ENCODE measurements around the gene GPRC5C.

GPRC5C gene, protein sequence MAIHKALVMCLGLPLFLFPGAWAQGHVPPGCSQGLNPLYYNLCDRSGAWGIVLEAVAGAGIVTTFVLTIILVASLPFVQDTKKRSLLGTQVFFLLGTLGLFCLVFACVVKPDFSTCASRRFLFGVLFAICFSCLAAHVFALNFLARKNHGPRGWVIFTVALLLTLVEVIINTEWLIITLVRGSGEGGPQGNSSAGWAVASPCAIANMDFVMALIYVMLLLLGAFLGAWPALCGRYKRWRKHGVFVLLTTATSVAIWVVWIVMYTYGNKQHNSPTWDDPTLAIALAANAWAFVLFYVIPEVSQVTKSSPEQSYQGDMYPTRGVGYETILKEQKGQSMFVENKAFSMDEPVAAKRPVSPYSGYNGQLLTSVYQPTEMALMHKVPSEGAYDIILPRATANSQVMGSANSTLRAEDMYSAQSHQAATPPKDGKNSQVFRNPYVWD

DNA sequence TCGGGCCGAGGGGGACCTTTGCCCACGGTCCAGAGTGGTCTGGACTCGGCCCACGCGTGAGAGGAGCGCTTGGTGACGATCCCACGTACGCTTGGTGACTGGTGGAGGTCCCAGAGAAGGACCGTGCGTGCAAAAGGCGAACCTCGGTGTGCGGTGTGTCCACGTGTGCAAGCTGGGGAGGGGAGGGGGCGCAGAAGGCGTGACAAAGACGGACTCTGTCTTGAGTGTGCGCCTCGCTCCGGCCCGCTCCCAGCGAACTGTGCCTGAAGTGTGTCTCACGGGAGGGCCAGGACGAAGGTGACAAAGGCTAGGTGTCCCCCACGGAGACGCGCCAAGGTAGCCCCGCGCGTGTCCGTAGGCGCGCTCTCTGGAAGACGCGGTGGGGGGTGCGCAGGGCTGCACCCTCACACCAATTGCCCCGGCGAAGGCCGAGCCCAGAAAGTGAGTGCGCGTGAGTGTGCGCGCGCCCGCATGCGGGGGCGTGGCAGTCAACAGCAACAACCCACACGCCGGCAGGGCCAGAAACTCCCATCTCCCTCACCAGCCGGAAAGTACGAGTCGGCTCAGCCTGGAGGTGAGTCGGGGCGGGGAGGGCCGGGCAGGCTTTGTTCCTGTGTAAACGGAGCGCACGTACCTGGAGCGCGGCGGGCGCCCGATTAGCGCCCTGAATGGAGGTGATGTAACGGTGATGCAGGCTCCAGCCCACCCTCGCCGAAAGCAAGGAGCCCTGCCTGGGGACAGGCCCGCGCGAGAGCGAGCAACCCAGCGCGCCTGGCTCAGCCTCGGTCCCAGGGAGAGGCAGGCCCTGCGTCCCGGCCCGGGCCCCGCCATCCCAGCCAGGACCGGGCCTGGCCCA lies at the start of gene GPRC5C:
Gene GPRC5C, plus strand, starts transcription at position 521 of the 856 bp plus-strand sequence. CDS start 7,689 bp downstream, outside the sequence.
- DNase-seq (ENCODE audit: low spot score): no peak
- no peak for FAIRE-seq

DNA sequence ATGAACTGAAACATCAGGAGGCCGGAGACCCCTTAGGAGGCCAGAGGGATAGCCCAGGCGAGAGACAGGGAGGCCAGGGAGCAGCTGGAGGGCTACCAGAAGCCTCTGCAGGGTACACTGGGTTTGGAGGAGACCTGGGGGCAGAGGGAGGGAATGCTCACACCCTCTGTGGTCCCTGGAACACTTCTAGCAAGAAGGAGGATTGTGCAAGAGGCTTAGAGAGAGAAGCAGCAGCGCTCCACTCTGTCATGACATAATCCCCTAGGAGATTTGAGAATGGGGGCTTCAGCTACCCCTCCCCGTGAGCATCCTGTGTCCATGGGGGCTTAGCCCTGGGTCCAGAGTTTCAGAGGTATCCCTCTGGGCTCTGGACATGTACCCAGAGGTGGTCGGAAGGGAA lies 48.7 kb upstream of the GPRC5C start:
- DNase-seq (ENCODE audit: low spot score): no peak
- no peak for FAIRE-seq

DNA sequence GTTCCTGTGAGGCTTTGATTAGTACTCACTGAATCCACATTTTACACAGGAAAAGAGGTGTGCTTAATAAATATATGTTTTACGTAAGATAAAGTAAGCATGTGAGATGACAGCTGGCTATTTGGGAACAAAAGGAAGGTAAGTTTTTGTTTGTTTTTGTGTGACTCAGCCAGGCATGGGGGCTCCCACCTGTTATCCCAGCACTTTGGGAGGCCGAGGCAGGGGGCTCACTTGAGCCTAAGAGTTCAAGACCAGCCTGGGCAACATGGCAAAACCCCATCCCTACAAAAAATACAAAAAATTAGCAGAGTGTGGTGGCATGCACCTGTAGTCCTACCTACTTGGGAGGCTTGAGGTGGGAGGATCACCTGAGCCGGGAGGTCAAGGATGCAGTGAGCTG lies 46.7 kb upstream of the GPRC5C start:
- FAIRE-seq: no peak

DNA sequence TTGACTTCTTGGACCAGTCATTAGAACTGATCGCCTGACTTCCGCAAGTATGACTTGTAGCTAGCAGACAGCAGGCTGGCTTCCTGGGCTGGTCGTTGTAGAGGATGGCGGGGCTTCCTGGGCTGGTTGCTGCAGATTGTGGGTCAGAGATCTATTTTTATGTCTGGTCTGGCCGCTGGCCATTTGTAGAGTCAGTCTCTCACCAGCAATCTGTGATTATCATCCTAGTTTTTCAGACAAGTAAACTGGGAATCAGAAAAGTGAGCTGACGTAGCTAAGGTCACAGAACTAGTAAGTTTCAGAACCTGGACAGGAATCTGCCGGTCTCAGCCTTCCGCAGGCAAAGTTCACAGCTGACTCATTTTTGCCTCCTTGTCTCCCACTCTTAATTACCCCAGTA lies 45.5 kb upstream of the GPRC5C start:
- FAIRE-seq (no peak), DNase-seq (ENCODE audit: low spot score) (no peak)

More for the DNA sequence above, 46.7 kb upstream of the GPRC5C start:
- DNase-seq (ENCODE audit: low spot score): no peak

DNA sequence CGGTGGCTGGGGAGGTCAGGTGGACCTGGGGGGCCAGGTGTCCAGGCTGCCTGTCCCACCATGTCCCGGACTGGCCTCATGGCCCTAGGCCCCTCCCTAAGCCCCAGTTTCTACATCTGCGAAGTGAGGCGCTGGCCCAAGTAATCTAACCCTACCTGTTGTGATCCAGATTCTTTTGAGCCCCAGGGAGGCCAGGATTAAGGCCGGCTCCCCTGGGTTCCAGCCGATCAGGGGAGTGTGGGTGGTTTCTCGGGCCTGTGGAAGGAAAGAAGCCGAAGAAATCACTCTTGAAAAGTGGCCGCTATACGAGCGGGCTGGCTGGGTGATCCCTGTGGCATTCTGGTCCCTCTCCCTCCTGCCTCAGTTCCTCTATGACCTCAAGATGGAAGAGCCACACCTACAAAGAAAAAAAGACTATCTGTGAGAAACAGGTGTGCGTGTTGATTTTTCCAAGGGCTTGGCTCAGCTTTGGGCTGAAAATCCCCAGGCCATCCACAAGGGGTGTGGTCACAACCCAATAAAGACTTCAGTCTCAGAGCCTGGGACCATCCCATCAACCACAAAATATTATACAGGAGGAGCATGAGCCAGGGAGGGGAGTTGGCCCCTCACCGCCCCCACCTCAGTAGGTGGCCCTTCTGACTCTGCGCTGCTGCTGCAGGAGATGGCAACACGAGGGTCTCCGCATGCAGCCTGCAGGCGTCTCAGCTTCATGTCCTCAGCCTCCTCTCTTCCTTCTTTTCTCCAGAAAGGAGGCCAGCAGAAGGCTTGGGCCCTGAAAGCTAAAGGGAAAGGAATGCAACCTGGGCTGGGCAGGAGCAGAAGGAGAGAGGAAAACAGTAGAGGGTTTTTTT lies 44.3 kb upstream of the GPRC5C start:
- FAIRE-seq: no peak
- no peak for DNase-seq (ENCODE audit: low spot score)

DNA sequence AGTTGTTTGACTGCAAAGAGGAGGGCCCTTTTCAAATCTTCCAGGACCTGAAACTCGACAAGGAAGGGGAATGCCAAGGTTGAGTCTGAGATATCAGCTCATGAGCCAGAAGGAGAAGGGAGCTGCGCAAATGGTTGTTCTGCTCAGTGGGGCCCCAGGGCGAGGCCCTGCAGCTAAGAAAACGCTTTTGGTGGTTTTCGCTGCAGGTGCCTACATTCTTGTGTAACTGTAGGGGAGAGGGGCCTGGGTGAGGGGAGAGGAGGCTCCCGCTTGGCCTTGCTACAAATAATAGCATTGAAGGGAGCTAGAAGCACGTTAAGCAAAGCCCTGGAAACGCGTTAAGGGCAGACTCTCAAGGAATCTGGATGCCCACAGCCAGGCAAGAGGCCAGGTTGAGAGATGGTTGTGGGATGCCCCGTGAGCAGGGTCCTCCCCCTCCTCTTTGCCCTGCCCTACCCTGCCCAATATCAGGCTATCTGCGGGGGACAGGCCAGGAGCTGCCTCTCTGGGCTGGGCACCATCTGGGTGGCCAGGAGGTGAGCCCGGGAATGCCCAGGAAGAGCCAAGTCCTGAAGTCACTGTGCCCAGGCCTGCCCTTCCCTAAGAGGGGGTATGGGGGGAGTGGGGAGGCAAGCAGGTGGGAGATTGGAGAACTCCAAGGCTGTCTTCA lies 42.7 kb upstream of the GPRC5C start:
- FAIRE-seq (no peak), DNase-seq (ENCODE audit: low spot score) (no peak)

DNA sequence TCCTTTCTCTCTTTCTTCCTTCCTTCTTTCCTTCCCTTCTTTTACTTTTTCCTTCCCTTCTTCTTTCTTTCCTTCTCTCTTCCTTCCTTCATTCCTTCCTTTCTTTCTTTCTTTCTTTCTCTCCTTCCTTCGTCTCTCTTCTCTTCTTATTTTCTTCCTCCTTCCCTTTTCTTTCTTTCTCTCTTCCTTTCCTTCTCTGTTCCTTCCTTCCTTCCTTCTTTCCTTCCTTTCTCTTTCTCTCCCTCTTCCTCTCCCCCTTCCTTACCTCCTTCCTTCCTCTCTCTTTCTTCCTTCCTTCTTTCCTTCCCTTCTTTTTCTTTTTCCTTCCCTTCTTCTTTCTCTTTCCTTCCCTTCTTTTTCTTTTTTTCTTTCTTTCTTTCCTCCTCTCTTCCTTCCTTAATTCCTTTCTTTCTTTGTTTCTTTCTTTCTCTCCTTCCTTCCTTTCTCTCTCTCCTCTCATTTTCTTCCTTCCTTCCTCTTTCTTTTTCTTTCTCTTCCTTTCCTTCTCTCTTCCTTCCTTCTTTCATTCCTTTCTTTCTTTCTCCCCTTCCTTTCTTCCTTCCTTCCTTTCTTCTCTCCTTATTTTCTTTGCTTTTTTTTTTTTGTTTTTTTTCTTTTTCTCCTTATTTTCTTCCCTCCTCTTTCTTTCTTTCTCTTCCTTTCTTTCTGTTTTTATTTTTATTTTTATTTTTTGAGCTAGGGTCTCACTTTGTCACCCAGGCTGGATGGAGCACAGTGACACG lies 41.8 kb upstream of the GPRC5C start:
- DNase-seq (ENCODE audit: low spot score) (no peak), FAIRE-seq (no peak)

DNA sequence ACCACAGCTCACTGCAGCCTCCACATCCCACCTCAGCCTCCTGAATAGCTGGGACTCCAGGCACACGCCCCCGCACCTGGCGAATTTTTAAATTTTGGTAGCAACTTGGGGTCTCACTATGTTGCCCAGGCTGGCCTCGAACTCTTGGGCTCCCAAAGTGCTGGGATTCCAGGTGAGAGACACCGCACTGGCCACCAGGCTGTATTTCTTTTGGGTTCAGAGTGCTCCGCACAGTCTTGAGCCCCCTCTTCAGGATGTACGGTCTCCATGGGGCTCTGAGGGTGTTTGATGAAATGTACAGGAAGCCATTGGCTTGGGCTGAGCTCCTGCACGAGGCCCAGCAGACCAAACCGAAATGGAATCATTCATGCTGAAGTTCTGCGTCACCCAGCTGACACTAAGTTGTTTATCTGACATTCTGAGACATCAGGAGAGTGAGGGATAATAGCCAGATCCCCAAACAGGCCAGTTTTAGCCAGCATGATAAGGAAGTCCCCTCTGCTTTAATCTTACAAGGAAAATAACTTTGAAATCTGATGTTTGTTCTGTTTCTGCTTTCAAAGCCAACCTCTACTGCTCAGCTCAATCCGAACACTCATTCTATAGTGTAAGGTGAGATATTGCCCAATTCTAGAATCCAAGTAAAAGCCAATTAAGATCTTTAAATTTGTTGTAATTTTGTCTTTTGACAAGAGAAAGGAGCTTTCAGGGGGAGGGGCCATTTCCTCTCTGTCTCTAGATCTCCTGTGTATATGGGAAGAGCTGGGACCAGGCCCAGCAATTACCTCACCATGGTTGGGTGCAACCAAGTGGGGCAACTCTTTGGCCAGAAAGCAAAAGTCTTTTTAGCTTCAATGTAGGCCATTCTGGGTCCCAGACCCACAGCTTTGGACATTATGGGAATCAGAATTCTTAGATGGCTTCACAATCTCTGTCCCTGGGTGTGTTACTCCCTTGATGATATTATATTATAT lies 40.9 kb upstream of the GPRC5C start:
- FAIRE-seq (no peak), DNase-seq (ENCODE audit: low spot score) (no peak)

DNA sequence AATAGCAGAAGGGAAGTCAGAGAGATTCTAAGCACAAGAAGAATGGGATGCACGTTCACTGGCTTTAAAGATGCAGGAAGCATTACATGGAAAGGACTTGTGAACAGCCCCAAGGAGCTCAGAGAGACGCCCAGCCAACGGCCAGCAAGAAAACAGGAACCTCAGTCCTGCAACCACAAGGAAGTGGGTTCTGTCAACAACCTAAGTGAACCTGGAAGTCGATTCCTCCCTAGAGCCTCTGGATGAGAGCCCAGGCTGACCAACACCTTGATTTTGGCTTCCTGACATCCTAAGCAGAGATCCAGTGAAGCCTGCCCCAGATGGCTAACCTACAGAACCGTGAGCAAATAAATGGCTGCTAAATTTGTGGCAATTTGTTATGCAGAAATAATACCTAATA lies 40.1 kb upstream of the GPRC5C start:
- no peak for DNase-seq (ENCODE audit: low spot score)
- FAIRE-seq: no peak

DNA sequence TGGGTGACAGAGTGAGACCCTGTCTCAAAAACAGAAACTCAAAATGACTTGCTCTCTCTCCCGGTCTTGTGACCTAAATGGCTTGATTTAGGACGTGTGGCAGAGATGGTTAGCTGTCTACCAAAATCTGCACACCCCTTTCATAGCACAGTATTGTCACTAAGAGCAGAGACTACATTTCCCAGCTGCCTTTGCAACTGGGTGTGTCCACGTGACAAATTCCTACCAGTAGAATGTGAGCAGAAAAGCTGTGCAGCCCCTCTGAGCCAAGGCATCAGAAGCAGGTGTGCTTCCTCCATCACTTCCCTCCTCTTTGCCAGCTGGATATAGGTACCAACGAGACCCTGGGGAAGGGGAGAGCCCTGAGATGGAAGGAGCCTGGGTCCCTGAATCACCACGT lies 39.0 kb upstream of the GPRC5C start:
- DNase-seq (ENCODE audit: low spot score): no peak
- no peak for FAIRE-seq

DNA sequence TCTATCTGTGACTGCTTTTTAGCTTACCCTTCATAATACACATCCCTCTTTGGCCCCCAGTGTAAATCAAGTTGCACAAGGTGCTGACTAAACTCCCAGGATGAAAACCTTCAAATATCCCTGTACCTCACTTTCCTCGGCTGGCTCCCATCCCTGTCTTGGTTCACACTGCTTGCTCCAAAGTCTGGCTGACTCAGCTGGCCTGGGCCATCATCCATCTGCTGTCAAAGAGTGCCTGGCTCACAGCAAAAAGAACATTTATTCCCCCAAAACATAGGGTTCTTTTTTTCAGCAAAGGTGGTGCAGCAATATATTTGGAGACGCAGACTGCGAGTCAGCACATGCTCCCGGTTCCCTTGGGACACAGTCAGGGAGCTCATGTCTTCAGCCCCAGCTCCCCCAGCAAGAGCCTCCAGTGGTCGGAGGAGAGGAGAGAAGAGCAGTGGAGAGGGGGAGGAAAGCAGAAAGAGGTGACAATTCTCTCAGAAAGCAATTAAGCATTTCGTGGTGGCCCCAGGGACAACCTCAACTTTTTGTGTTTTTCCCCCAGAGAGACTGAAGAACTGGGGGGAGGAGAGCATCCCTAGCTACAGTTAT lies 38.4 kb upstream of the GPRC5C start:
- FAIRE-seq (no peak), DNase-seq (ENCODE audit: low spot score) (no peak)

DNA sequence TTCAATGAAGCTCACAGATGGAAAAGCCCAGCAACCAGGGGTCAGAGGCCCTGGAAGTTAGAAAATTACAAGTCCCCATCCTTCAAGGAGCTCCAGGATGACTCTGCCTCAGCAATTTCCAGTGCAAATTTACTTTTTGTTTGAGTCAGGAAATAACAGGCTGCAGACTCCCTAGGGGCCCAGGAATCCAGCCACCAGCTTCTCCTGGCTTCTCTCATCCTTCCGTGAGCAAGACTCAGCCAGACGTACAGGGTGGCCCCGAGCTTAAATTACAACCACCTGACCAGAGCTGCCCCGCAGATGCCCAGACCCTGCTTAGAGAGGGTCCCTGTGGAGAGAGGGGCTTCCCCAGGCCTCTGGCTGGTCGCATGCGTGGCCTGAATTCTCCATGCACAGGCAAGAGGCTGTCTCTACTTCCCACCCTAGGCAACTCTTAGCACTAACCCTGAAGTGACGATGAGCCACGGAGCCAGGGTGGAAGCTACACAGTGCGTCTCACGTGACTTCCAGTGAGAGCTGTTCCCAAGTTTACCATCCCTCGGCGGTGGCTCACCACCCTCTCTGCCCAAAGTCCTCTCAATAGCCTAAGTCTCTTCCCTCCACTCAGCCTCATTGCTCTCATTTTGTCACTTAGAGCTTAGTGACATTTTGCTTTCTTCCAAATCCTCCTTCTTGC lies 37.5 kb upstream of the GPRC5C start:
- FAIRE-seq (no peak), DNase-seq (ENCODE audit: low spot score) (no peak)

DNA sequence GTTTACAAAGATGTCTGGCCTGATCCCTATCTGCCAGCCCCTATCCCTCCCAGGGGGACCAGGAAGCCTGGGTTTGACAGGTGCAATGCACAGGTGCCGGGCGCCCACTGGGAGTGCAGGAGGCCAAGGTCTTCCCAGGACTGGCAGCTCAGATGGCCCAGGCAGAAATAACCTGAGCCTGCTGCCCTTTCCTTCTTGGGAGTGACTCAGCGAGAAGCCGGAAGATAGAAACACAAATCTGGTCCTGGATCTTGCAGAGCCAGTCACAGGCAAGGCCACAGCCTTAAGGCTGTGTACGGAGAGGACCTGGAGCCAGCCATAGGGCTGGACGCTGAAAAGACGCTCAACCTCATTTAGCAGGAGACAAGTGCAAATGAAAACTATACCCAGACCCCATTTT lies 36.9 kb upstream of the GPRC5C start:
- FAIRE-seq: no peak
- no peak for DNase-seq (ENCODE audit: low spot score)

DNA sequence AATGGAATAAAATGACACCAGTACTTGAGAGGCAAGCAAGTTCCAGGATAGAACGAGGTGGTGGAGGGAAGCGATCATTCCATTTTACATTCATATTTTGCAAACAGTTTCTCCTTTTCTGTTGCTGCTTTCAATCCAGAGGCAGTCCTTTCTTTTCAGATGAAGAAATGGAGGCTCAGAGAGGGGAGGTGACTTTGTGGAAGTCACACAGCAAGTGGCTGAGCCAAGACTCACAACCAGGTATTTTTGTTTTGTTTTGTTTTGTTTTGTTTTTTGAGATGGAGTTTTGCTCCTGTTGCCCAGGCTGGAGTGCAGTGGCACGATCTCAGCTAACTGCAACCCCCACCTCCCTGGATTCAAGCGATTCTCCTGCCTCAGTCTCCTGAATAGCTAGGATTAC lies 35.3 kb upstream of the GPRC5C start:
- no peak for DNase-seq (ENCODE audit: low spot score)
- FAIRE-seq: no peak

DNA sequence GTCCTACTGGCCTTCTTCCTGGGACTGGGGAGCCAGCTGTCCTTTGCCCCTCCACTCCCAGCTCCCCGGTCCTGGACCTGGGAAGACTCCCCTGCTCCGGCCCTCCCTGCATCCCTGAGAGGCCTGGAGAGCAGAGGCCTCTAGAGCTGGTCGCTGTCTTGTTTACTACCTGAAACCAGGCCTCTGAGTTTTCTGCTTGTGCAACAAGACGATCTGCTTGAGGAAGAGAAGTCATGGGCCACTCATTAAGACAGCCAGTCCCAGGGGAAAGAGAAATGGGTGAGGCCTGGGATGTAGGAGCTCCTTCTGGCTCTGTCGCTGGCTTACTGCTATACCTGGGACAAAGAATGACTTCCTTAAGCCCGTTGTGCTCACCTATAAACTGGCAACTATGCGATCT lies 29.8 kb upstream of the GPRC5C start:
- DNase-seq (ENCODE audit: low spot score): no peak
- no peak for FAIRE-seq

DNA sequence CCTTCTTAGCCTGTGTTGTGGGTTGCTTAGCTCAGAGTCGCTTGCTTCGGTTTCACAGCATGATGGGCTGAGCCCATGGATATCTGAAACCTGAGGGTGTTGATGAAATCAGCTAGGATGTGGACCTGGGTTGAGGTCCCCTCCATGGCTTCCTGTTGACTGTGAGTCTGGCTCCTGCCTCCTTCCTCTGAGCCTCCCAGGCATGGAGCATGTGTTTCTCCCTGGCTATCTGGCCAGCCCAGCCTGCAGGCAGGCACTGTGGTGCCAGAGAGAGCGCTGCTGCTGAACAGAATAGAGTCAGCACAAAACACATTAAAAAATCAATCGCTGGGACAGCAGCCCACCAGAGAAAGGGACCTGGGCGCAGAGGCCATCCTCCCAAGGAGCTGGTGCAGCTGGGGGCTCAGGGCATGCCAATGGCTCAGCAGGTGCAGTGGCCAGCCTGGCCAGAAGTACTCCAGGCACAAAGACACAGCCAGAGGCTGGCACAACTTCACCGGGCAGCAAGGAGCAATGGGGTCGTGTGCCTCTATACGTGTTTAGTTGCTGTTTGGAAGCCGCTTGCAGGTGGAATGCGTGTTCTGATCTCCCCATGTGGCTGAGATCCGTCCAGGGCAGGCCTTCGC lies 28.3 kb upstream of the GPRC5C start:
- no peak for DNase-seq (ENCODE audit: low spot score)
- no peak for FAIRE-seq

DNA sequence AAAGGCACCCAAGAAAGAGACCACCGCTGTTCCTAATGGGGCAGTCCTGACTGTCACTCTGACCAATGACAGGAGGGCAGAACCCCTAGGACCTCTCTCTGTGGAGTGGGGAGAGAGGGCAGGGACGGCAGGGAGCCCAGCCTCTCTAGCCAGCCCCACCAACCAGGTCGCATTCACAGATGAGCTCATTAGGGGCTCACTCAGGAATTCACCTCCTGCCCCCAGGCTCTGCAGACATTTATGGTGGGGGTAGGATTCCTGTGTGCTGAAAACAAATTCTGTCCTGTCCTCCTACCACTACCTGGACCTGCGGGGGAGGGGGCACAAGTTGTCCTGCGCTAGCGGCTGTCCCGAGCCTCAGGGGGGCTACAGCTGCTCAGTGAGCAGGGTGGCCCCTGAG lies 27.7 kb upstream of the GPRC5C start:
- no peak for DNase-seq (ENCODE audit: low spot score)
- FAIRE-seq: no peak

DNA sequence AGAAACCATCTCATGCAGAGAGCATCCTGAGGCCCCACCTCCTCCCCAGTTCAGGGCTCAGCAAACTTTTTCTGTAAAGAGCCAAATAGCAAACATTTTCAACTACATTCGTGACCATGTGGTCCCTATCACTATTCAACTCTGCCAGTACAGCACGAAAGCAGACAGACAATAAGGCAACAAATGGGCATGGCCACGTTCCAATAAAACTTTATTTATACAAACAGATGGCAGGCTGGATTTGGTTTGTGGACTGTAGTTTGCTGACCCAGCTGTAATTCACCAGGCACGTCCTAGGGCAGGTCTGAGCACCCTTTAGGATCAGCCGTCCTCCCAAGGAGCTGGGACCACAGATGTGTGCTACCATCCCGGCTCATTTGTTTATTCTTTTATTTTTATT lies 27.1 kb upstream of the GPRC5C start:
- no peak for FAIRE-seq
- no peak for DNase-seq (ENCODE audit: low spot score)

All from RCC 7860 (cell line).